OCI-LY1 (cell line): Measurements from ENCODE around the gene RALGDS.

ENCODE experiments used
- H2AFZ ChIP-seq: fragments of 200-600 bp; sonication (generic), shearing (Covaris generic); 2 replicates; pipeline ENCODE4 v1.6.0; 2014; ENCODE audit warnings: antibody characterized with exemption, mild to moderate bottlenecking, low read length
- H3F3A ChIP-seq: fragments of 200-600 bp; sonication (generic), shearing (Covaris generic); 2 replicates; pipeline ENCODE4 v1.6.0; 2014; ENCODE audit warnings: mild to moderate bottlenecking, antibody characterized with exemption, low read length, moderate library complexity; ENCODE audit not compliant: insufficient read depth
- H3K27ac ChIP-seq: fragments of 200-600 bp; sonication (generic); 2 replicates; pipeline ENCODE4 v1.5.1; 2014; ENCODE audit warnings: low read length, mixed run types, mild to moderate bottlenecking, low read depth; ENCODE audit not compliant: poor library complexity, severe bottlenecking
- H3K27me3 ChIP-seq: fragments of 200-600 bp; sonication (generic); 2 replicates; pipeline ENCODE4 v1.6.0; 2014; ENCODE audit warnings: antibody characterized with exemption, mild to moderate bottlenecking, low read length, moderate library complexity; ENCODE audit not compliant: insufficient read depth
- H3K36me3 ChIP-seq: fragments of 200-600 bp; sonication (generic); 2 replicates; pipeline ENCODE4 v1.6.1; 2014; ENCODE audit warnings: mild to moderate bottlenecking, antibody characterized with exemption, low read length, moderate library complexity, mixed read lengths; ENCODE audit not compliant: insufficient read depth
- H3K4me1 ChIP-seq: fragments of 200-600 bp; sonication (generic); 2 replicates; pipeline ENCODE4 v1.5.1; 2014; ENCODE audit warnings: mild to moderate bottlenecking, low read length, moderate library complexity; ENCODE audit not compliant: insufficient read depth, severe bottlenecking
- H3K4me2 ChIP-seq: fragments of 200-600 bp; sonication (generic), shearing (Covaris generic); 2 replicates; pipeline ENCODE4 v1.6.1; 2014; ENCODE audit warnings: low read length
- H3K4me3 ChIP-seq: fragments of 200-600 bp; sonication (generic); 2 replicates; pipeline ENCODE4 v1.5.1; 2014; ENCODE audit warnings: low read length, low read depth, mild to moderate bottlenecking, mixed read lengths; ENCODE audit not compliant: poor library complexity, severe bottlenecking
- H3K79me2 ChIP-seq: fragments of 200-600 bp; shearing (Covaris generic); 2 replicates; pipeline ENCODE4 v1.6.1; 2016; ENCODE audit warnings: mixed run types, low read length, mixed read lengths; ENCODE audit not compliant: insufficient read depth
- H3K9ac ChIP-seq: fragments of 200-600 bp; sonication (generic), shearing (Covaris generic); 2 replicates; pipeline ENCODE4 v1.6.1; 2014; ENCODE audit warnings: mild to moderate bottlenecking, low read length, mixed read lengths
- H3K9me2 ChIP-seq: fragments of 200-600 bp; sonication (generic), shearing (Covaris generic); 2 replicates; pipeline ENCODE4 v1.6.1; 2014; ENCODE audit warnings: low read depth, mild to moderate bottlenecking, low read length, mixed read lengths
- H3K9me3 ChIP-seq: fragments of 200-600 bp; shearing (Covaris generic); 2 replicates; pipeline ENCODE4 v1.6.1; 2014; ENCODE audit warnings: low read length, mixed read lengths
- H4K20me1 ChIP-seq: fragments of 200-600 bp; sonication (generic), shearing (Covaris generic); 2 replicates; pipeline ENCODE4 v1.6.0; 2016; ENCODE audit warnings: mild to moderate bottlenecking, low read length; ENCODE audit not compliant: insufficient read depth
- EZH2 ChIP-seq: fragments of 200-600 bp; sonication (generic), shearing (Covaris generic); IDR thresholded peaks from 2 replicates; pipeline ENCODE4 v1.8.0; 2017; ENCODE audit warnings: borderline replicate concordance, mixed run types, mild to moderate bottlenecking, antibody characterized with exemption, low read length, moderate library complexity, mixed read lengths
- TF ChIP-seq, protein P1 (sequence below): fragments of 200-600 bp; sonication (generic), shearing (Covaris generic); IDR thresholded peaks from 2 replicates; pipeline ENCODE4 v1.5.1; 2017; ENCODE audit warnings: mild to moderate bottlenecking, antibody characterized with exemption, low read length, moderate library complexity, mixed read lengths

The RALGDS gene

DNA sequence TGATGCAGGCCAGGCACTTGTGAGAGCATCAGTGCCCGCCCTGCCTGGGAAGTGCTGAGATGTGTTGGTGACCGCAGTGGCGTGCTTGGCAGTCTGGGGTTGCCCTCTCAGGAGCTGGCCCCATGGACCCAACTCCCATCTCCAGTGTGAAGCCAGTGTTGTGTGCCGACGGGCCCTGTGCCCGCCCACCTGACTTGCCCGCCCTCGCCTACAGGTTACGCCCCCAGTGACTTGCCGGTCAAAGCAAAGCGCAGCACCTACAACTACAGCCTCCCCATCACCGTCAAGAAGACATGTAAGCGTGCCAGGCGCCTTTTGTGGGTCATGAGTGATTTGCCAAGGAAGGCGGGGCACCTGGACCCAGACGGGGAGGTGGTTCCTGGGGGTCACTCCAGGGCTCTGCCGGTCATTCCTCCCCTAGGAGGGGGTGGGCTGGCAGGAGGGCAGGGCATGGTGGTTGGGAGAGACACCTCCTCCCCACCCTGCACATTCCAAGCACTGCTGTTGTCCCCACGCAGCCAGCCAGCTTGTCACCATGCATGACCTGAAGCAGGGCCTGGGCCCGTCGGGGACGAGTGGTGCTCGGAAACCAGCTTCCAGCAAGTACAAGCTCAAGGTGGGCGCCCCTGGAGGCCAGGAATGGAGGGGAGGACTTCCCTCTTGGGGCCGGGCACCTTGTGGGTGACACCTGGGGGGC lies 66.7 kb downstream of the RALGDS start:
- H3K79me2 ChIP-seq: no peaks in the 10 kb centered on the region
- no peaks in the 10 kb centered on the region for H3F3A ChIP-seq
- no peaks in the 10 kb centered on the region for H3K9me2 ChIP-seq
- H3K36me3 ChIP-seq: peaks cover 88% of the 10 kb centered on the region
- no peaks in the 10 kb centered on the region for H3K27me3 ChIP-seq
- no peak overlapping the region for H3K9ac ChIP-seq
- H3K4me1 ChIP-seq: peaks cover 9% of the 10 kb centered on the region
- TF ChIP-seq, protein P1, sequence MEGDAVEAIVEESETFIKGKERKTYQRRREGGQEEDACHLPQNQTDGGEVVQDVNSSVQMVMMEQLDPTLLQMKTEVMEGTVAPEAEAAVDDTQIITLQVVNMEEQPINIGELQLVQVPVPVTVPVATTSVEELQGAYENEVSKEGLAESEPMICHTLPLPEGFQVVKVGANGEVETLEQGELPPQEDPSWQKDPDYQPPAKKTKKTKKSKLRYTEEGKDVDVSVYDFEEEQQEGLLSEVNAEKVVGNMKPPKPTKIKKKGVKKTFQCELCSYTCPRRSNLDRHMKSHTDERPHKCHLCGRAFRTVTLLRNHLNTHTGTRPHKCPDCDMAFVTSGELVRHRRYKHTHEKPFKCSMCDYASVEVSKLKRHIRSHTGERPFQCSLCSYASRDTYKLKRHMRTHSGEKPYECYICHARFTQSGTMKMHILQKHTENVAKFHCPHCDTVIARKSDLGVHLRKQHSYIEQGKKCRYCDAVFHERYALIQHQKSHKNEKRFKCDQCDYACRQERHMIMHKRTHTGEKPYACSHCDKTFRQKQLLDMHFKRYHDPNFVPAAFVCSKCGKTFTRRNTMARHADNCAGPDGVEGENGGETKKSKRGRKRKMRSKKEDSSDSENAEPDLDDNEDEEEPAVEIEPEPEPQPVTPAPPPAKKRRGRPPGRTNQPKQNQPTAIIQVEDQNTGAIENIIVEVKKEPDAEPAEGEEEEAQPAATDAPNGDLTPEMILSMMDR: no peak
- TF ChIP-seq EZH2: no peak
- no peaks in the 10 kb centered on the region for H3K9me3 ChIP-seq
- no peaks in the 10 kb centered on the region for H4K20me1 ChIP-seq
- H3K27ac ChIP-seq: no peak overlapping the region
- no peak overlapping the region for H3K4me3 ChIP-seq
- no peak overlapping the region for H2AFZ ChIP-seq
- H3K4me2 ChIP-seq: no peak overlapping the region

DNA sequence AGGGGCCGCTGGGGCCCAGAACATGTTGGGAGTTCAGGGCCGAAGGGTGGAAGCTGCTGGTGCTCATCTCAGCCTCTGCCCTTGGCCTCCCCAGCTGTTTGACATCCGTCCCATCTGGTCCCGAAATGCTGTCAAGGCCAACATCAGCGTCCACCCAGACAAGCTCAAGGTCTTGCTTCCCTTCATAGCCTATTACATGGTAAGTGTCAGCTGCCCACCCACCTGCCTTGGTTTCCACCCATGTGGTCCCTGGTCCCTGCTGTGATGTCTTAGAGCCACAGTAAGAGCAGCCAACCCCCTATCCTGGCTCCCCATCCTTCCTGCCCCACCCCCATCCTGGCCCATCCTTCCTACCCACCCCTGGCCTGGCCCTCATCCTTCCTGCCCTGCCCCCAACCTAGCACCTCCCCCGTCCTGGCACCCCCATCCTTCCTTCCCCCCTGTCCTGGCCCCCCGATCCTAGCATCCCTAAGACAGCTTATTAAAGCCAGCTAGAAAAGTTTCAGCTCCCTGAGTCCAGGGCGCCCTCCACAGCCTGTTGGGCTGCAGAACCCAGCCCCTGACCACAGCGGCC lies 69.0 kb downstream of the RALGDS start:
- H3K36me3 ChIP-seq: peaks cover 84% of the 10 kb centered on the region
- no peaks in the 10 kb centered on the region for H3K9me3 ChIP-seq
- no peak overlapping the region for H3K4me3 ChIP-seq
- no peak overlapping the region for H3K9ac ChIP-seq
- no peaks in the 10 kb centered on the region for H3K9me2 ChIP-seq
- TF ChIP-seq EZH2: no peak
- TF ChIP-seq, protein P1: no peak
- no peaks in the 10 kb centered on the region for H3F3A ChIP-seq
- H3K79me2 ChIP-seq: no peaks in the 10 kb centered on the region
- H3K4me1 ChIP-seq: no peaks in the 10 kb centered on the region
- no peaks in the 10 kb centered on the region for H4K20me1 ChIP-seq
- H3K4me2 ChIP-seq: no peak overlapping the region
- H3K27me3 ChIP-seq: no peaks in the 10 kb centered on the region
- H3K27ac ChIP-seq: no peak overlapping the region
- no peak overlapping the region for H2AFZ ChIP-seq

DNA sequence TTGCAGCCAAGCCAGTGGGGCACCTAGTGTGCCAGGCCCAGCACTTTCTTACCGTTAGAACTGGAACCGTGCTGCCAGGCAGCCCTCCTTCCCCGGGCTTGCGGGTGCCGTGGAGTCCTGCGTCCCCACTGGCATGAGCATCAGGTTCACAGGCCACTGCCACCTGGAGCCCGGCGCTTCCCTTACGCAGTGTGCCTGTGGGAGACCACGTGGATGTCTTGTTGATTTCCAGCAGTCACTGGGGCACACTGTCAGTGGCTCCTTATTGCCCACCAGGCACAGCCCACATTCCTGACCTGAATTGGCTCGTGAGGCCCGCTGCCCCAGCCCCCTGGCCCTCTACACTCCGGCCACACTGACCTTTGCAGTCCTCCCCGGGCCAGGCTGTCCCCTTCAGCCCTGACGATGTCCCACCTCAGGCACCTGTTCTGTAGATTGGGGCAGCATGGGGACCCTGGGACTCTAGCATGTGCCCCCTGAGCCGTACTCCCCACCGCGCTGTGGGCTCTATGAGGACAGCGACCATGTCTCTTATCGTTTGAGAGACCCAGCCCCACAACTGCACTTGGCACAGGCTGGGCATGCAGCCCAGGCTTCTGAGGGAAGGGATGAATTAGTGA lies 69.6 kb downstream of the RALGDS start:
- Histone ChIP-seq H3K9ac (no peak overlapping the region), H3K9me3 (no peaks in the 10 kb centered on the region), H3K4me3 (no peak overlapping the region), H3K79me2 (no peaks in the 10 kb centered on the region), H2AFZ (no peak overlapping the region), H3K4me1 (no peaks in the 10 kb centered on the region), H3K27ac (no peak overlapping the region), H3K36me3 (peaks cover 84% of the 10 kb centered on the region), H3K4me2 (no peak overlapping the region), H3K9me2 (no peaks in the 10 kb centered on the region), H3K27me3 (no peaks in the 10 kb centered on the region), H4K20me1 (no peaks in the 10 kb centered on the region), H3F3A (no peaks in the 10 kb centered on the region)
- no peak for TF ChIP-seq EZH2
- TF ChIP-seq, protein P1: no peak
